Measurements from ENCODE around the gene C5. TPM values are rescaled to one million over a fixed set of nuclear protein-coding genes. Genes with fewer than 3 reads are reported as not detected.

Gene C5
- total RNA-seq, 1 experiment from 2014 or later: 4.2 TPM

DNA sequence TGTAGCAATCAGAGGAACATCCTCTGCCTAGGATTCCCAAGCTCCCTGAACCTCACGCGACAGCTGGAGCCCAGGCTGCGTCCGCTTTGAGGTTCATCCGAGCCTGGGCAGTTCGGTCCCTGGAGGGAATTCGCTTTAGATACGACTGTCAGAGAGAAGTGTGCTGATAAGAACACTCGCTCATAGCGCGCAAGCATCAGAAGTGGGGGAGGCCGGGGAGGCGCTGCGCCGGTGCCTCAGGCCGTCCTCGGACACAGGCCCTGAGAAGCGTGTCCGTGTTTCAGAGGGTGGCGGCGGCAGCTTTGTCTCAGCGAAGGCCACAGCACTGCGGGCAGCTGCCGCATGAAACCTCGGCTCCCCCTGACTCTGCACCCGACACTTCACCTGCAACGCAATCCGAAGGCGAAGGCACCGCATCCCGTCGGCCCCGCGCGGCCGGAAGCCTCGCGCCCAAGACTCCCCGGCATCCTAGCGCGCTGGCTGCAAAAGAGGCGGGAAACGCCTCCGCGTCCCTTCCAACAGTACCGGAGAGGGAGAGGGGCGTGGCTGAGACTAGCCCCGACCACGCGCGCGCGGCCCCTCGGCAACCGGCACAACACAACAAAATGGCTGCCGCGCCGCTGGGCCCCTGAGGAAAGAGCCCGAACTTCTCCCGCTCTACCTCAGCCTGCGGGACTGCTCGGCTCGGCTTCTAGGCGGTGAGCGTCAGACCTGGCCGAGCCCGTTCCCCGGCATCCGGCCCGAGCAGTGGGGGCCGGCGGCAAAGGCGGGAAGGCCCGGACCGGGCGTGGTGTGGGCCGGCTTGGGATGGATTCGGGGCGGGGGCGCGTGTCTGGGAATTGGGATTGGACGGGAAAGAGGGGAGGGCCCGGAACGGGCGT, 24.5 kb upstream of the C5 start, which contains the start of gene CNTRL:
Gene CNTRL (plus strand): TSS at position 586 of the 881 bp plus-strand sequence. CDS start 13,372 bp downstream, outside the sequence.
- Mint-ChIP-seq H3K27ac (ENCODE audit: low read depth, unreplicated experiment) (peak within 1 kb of the TSS; percentile 91), H3K36me3 (ENCODE audit: insufficient read depth, unreplicated experiment) (no peaks in the 10 kb centered on the region), H3K9me3 (ENCODE audit: unreplicated experiment) (no peaks in the 10 kb centered on the region), H3K4me1 (ENCODE audit: insufficient read depth, unreplicated experiment) (peaks cover 22% of the 10 kb centered on the region), H3K4me3 (ENCODE audit: unreplicated experiment) (peak within 1 kb of the TSS; percentile 92), H3K27me3 (ENCODE audit: insufficient read depth, unreplicated experiment) (no peaks in the 10 kb centered on the region)
- CTCF ChIA-PET: interaction anchor here (0.6 to 1.7 kb wide), 4 partner anchors 15 to 89 kb away, joined by 3 to 10 read pairs (median 4); no protein-coding TSS in a partner anchor
- TSS peak; percentile 68 for BruUV-seq (replicated peaks)
- TF ChIP-seq, protein P1, sequence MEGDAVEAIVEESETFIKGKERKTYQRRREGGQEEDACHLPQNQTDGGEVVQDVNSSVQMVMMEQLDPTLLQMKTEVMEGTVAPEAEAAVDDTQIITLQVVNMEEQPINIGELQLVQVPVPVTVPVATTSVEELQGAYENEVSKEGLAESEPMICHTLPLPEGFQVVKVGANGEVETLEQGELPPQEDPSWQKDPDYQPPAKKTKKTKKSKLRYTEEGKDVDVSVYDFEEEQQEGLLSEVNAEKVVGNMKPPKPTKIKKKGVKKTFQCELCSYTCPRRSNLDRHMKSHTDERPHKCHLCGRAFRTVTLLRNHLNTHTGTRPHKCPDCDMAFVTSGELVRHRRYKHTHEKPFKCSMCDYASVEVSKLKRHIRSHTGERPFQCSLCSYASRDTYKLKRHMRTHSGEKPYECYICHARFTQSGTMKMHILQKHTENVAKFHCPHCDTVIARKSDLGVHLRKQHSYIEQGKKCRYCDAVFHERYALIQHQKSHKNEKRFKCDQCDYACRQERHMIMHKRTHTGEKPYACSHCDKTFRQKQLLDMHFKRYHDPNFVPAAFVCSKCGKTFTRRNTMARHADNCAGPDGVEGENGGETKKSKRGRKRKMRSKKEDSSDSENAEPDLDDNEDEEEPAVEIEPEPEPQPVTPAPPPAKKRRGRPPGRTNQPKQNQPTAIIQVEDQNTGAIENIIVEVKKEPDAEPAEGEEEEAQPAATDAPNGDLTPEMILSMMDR (IDR thresholded peaks at IDR 0.05; ENCODE audit: unreplicated experiment): no peak
- DNase-seq (ENCODE audit: unreplicated experiment): peak; percentile 92
- intact Hi-C loops (cut with micrococcal nuclease): loop anchor here (2.0 to 5.0 kb wide), 2 partner anchors 46 to 128 kb away; partner anchors contain the start of gene RAB14
- POLR2A ChIA-PET: interaction anchor here (0.5 to 3.7 kb wide), 10 partner anchors 8 to 296 kb away, joined by 3 to 26 read pairs (median 3); partner anchors contain the start of gene RAB14

DNA sequence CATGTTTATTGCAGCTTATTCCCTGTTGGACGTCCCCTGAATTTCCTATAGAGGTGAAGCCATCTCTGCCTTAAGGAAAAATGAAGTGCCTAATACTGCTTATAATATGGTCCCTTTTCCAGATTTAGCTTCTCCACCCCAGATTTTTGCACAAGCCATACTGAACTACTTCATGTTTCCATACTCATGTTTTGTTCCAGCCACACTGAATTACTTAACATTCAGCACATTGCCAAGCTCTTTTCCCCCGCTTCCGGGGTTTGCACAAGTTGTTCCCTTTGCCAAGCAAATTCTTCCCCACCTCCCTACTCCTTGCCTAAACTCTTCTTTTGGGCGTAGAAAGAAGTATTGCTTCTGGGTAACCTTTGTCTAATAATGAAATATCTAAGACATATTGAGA, 23.0 kb upstream of the C5 start:
- peak overlapping the region; percentile 91 for H3K27ac Mint-ChIP-seq (ENCODE audit: low read depth, unreplicated experiment)
- intact Hi-C loops (cut with micrococcal nuclease): loop anchor here (5.0 kb wide), 1 partner anchor 129 kb away; the partner anchor contains the start of gene RAB14
- peaks cover 3% of the 10 kb centered on the region for H3K9me3 Mint-ChIP-seq (ENCODE audit: unreplicated experiment)
- POLR2A ChIA-PET: interaction anchor here (0.6 to 3.7 kb wide), 15 partner anchors 10 to 541 kb away, joined by 3 to 26 read pairs (median 3); partner anchors contain the start of gene RAB14
- H3K4me3 Mint-ChIP-seq (ENCODE audit: unreplicated experiment): peak overlapping the region; percentile 92
- H3K36me3 Mint-ChIP-seq (ENCODE audit: insufficient read depth, unreplicated experiment): no peaks in the 10 kb centered on the region
- CTCF ChIA-PET: interaction anchor here (0.6 to 4.6 kb wide), 13 partner anchors 12 to 993 kb away, joined by 3 to 62 read pairs (median 4); no protein-coding TSS in a partner anchor
- DNase-seq (ENCODE audit: unreplicated experiment): peak; percentile 92
- no peaks in the 10 kb centered on the region for H3K27me3 Mint-ChIP-seq (ENCODE audit: insufficient read depth, unreplicated experiment)
- peaks cover 22% of the 10 kb centered on the region for H3K4me1 Mint-ChIP-seq (ENCODE audit: insufficient read depth, unreplicated experiment)
- no TSS peak for BruUV-seq (replicated peaks)
- TF ChIP-seq, protein P1 (IDR thresholded peaks at IDR 0.05; ENCODE audit: unreplicated experiment): no peak

DNA sequence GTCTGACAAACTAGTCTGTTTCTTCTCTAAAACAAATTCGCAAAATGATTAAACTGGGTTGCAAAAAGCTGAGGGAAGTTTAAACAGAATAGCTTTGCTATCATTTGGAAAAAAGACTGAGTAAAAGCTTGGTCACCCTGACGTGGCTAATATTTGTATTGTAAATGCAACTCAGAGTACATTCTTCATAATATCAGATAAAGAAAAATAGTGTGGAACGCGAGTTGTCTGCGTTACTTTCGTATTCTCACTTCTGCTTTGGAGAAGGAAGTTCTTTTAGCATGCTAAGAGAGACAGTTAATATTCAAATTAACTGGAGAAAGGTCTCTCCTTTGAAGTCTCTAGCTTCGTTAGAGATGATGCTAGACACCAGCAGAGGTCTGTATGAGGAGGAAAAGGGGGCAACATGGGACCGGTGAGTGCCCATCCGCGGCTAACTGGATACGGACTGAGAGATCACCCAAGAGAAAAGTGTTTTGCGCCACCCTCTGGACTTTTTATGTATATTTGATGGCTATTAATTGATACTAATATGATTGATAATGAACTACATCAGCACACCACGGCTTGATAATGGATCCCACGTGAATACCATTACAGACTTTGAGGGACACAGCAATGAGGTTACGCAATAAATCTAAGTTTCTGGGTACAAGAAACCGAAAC, 21.8 kb upstream of the C5 start:
- ChIA-PET CTCF (interaction anchor here (0.6 to 4.6 kb wide), 22 partner anchors 11 to 539 kb away, joined by 3 to 62 read pairs (median 3); no protein-coding TSS in a partner anchor), POLR2A (interaction anchor here (0.6 to 3.4 kb wide), 12 partner anchors 9 to 540 kb away, joined by 3 to 26 read pairs (median 3); no protein-coding TSS in a partner anchor)
- TF ChIP-seq, protein P1 (IDR thresholded peaks at IDR 0.05; ENCODE audit: unreplicated experiment): peak; percentile 22
- peak; percentile 40 for DNase-seq (ENCODE audit: unreplicated experiment)
- peak overlapping the region; percentile 91 for H3K27ac Mint-ChIP-seq (ENCODE audit: low read depth, unreplicated experiment)
- intact Hi-C loops (cut with micrococcal nuclease): loop anchor here (5.0 kb wide), 1 partner anchor 130 kb away; the partner anchor contains the start of gene RAB14
- no peaks in the 10 kb centered on the region for H3K36me3 Mint-ChIP-seq (ENCODE audit: insufficient read depth, unreplicated experiment)
- H3K4me1 Mint-ChIP-seq (ENCODE audit: insufficient read depth, unreplicated experiment): peaks cover 22% of the 10 kb centered on the region
- H3K4me3 Mint-ChIP-seq (ENCODE audit: unreplicated experiment): peak overlapping the region; percentile 92
- H3K9me3 Mint-ChIP-seq (ENCODE audit: unreplicated experiment): peaks cover 10% of the 10 kb centered on the region
- BruUV-seq (replicated peaks): no TSS peak
- no peaks in the 10 kb centered on the region for H3K27me3 Mint-ChIP-seq (ENCODE audit: insufficient read depth, unreplicated experiment)
